ENCODE results near the gene ADGRG6.

DNA sequence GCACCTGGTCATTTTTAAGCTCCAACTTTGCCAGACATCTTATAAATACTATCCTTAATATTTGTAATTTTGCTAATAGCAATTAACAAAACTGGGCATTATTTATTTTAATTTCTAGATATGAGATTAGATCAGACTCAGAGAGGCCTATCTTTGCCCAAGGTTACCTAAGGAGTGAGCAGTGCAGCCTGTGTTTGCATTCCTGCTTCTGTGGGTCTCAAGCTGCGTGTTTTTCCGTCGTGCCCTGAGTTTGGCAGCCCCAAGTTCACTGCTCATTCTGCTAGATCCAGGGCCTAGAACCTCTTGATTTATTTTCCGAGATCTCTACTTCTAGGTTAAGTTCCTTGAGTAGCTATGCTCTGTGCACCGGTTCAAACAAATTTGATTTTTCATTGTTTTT is 11.0 kb upstream of the ADGRG6 start:
- TF ChIP-seq CTCF (IDR thresholded peaks at IDR 0.05): no peak
- TF ChIP-seq POLR2A (IDR thresholded peaks at IDR 0.05): no peak
